ENCODE data around the gene DAPK3.

DAPK3 gene

DNA sequence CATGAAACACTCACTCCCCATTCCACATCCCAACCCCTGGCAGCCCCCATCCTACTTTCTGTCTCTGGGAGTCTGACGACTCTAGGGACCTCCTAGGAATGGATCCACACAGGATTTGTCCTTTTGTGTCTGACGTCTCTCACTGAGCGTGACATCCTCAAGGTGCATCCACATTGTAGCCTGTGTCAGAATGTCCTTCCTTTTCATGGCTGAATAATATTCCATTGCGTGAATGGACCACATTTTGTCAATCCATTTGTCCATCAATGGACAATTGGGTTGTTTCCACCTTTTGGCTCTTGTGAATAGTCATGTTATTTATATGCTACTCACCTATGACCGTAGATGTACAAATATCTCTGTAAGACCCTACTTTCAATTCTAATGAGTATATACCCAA lies 54.9 kb downstream of the DAPK3 start:
- Histone ChIP-seq H3K4me1 (ENCODE audit: low read length) (0 out of 2 replicates have a peak, but pooled peaks cover 3% of the 10 kb centered on the region), H3K27me3 (ENCODE audit: low read depth, low read length) (no peaks in the 10 kb centered on the region), H2AFZ (ENCODE audit: low read depth, low read length) (no peak overlapping the region), H3K36me3 (replicated peaks; ENCODE audit: low read depth, low read length) (no peaks in the 10 kb centered on the region), H3K4me3 (ENCODE audit: low read length) (no peak overlapping the region), H4K20me1 (ENCODE audit: insufficient read depth, low read length) (no peaks in the 10 kb centered on the region), H3K27ac (ENCODE audit: low read length) (no peak overlapping the region), H3K9ac (ENCODE audit: low read length) (no peak overlapping the region), H3K9me3 (ENCODE audit: insufficient read depth, low read length) (no peaks in the 10 kb centered on the region), H3K4me2 (ENCODE audit: low read length) (no peak overlapping the region), H3K79me2 (ENCODE audit: low read length) (no peaks in the 10 kb centered on the region)
- no peak for TF ChIP-seq EZH2phosphoT487 (IDR thresholded peaks at IDR 0.05; ENCODE audit: low read depth)
- TF ChIP-seq, protein P1, sequence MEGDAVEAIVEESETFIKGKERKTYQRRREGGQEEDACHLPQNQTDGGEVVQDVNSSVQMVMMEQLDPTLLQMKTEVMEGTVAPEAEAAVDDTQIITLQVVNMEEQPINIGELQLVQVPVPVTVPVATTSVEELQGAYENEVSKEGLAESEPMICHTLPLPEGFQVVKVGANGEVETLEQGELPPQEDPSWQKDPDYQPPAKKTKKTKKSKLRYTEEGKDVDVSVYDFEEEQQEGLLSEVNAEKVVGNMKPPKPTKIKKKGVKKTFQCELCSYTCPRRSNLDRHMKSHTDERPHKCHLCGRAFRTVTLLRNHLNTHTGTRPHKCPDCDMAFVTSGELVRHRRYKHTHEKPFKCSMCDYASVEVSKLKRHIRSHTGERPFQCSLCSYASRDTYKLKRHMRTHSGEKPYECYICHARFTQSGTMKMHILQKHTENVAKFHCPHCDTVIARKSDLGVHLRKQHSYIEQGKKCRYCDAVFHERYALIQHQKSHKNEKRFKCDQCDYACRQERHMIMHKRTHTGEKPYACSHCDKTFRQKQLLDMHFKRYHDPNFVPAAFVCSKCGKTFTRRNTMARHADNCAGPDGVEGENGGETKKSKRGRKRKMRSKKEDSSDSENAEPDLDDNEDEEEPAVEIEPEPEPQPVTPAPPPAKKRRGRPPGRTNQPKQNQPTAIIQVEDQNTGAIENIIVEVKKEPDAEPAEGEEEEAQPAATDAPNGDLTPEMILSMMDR (IDR thresholded peaks at IDR 0.05; ENCODE audit: low read depth, low read length), result no peak

DNA sequence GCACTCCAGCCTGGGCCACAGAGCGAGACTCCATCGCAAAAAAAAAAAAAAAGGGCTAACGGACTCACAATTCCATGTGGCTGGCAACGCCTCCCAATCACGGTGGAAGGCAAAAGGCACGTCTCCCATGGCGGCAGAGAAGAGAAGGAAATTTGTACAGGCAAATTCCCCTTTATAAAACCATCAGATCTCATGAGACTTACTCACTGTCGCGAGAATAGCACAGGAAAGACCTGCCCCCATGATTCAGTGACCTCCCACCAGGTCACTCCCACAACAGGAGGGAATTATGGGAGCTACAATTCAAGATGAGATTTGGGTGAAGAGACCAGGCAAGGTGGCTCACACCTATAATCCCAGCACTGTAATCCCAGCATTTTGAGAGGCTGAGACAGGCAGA lies 56.7 kb downstream of the DAPK3 start:
- no peak overlapping the region for H3K4me3 ChIP-seq (ENCODE audit: low read length)
- H3K4me2 ChIP-seq (ENCODE audit: low read length), result no peak overlapping the region

DNA sequence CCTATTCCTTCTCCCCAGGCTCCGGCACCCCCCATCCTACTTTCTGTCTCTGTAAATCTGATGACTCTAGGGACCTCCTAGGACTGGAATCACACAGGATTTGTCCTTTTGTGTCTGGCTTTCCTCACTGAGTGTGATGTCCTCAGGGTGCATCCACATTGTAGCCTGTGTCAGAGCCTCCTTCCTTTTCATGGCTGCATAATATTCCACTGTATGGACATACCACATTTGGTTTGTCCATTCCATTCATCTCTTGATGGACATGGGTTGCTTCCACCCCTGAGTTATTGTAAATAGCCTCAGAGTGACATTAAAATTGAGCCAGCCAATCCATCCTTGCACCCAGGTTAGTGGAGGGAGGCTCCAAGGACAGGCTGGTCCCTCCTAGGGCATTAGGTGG lies 60.8 kb downstream of the DAPK3 start:
- no peaks in the 10 kb centered on the region for H3K36me3 ChIP-seq (replicated peaks; ENCODE audit: low read depth, low read length)
- no peak overlapping the region for H3K4me2 ChIP-seq (ENCODE audit: low read length)
- H3K4me1 ChIP-seq (ENCODE audit: low read length), result peaks cover 4% of the 10 kb centered on the region
- H3K27me3 ChIP-seq (ENCODE audit: low read depth, low read length), result no peaks in the 10 kb centered on the region
- H3K4me3 ChIP-seq (ENCODE audit: low read length), result no peak overlapping the region
- no peak overlapping the region for H3K9ac ChIP-seq (ENCODE audit: low read length)
- H3K27ac ChIP-seq (ENCODE audit: low read length), result no peak overlapping the region
- no peaks in the 10 kb centered on the region for H4K20me1 ChIP-seq (ENCODE audit: insufficient read depth, low read length)
- no peaks in the 10 kb centered on the region for H3K79me2 ChIP-seq (ENCODE audit: low read length)
- no peak overlapping the region for H2AFZ ChIP-seq (ENCODE audit: low read depth, low read length)
- H3K9me3 ChIP-seq (ENCODE audit: insufficient read depth, low read length), result peaks cover 5% of the 10 kb centered on the region; the same call in 1 of the 2 replicates
- TF ChIP-seq, protein P1 (IDR thresholded peaks at IDR 0.05; ENCODE audit: low read depth, low read length), result no peak
- TF ChIP-seq EZH2phosphoT487 (IDR thresholded peaks at IDR 0.05; ENCODE audit: low read depth), result no peak

More for the DNA sequence above, 56.7 kb downstream of the DAPK3 start:
- no peak overlapping the region for H3K9ac ChIP-seq (ENCODE audit: low read length)
- H3K9me3 ChIP-seq (ENCODE audit: insufficient read depth, low read length), result peaks cover 5% of the 10 kb centered on the region; the same call in 1 of the 2 replicates
- H3K27me3 ChIP-seq (ENCODE audit: low read depth, low read length), result no peaks in the 10 kb centered on the region
- TF ChIP-seq EZH2phosphoT487 (IDR thresholded peaks at IDR 0.05; ENCODE audit: low read depth), result no peak
- TF ChIP-seq, protein P1 (IDR thresholded peaks at IDR 0.05; ENCODE audit: low read depth, low read length), result no peak
- no peak overlapping the region for H3K27ac ChIP-seq (ENCODE audit: low read length)
- no peaks in the 10 kb centered on the region for H3K79me2 ChIP-seq (ENCODE audit: low read length)
- 0 out of 2 replicates have a peak, but pooled peaks cover 3% of the 10 kb centered on the region for H3K4me1 ChIP-seq (ENCODE audit: low read length)
- no peak overlapping the region for H2AFZ ChIP-seq (ENCODE audit: low read depth, low read length)
- H4K20me1 ChIP-seq (ENCODE audit: insufficient read depth, low read length), result no peaks in the 10 kb centered on the region
- H3K36me3 ChIP-seq (replicated peaks; ENCODE audit: low read depth, low read length), result no peaks in the 10 kb centered on the region
